Trophoblast cell (in vitro differentiated cells and primary cell): ENCODE results near the gene MFRP.

Source experiments
- DNase-seq, 2 donors: peaks; one replicate each; pipeline ENCODE4 v3.0.0-alpha.2; 2016
- H2AFZ ChIP-seq: 2 replicates; pipeline ENCODE4 v1.6.1; 2013; ENCODE audit warnings: low read length, moderate library complexity, mild to moderate bottlenecking; ENCODE audit not compliant: insufficient read depth, poor library complexity
- H2AK5ac ChIP-seq: 2 replicates; pipeline ENCODE4 v1.6.1; 2013; ENCODE audit warnings: mild to moderate bottlenecking, low read length
- H2BK120ac ChIP-seq: 2 replicates; pipeline ENCODE4 v1.6.1; 2013; ENCODE audit warnings: low read length, mild to moderate bottlenecking, moderate library complexity; ENCODE audit not compliant: insufficient read depth, poor library complexity
- H2BK12ac ChIP-seq: 2 replicates; pipeline ENCODE4 v1.6.1; 2013; ENCODE audit warnings: mild to moderate bottlenecking, low read length, moderate library complexity
- H2BK5ac ChIP-seq: 2 replicates; pipeline ENCODE4 v1.6.1; 2013; ENCODE audit warnings: low read length, low read depth, moderate library complexity, mild to moderate bottlenecking; ENCODE audit not compliant: poor library complexity
- H3K14ac ChIP-seq: 2 replicates; pipeline ENCODE4 v1.6.1; 2013; ENCODE audit warnings: mild to moderate bottlenecking, low read length
- H3K18ac ChIP-seq: 2 replicates; pipeline ENCODE4 v1.6.1; 2013; ENCODE audit warnings: mild to moderate bottlenecking, low read length
- H3K23ac ChIP-seq: 2 replicates; pipeline ENCODE4 v1.6.1; 2013; ENCODE audit warnings: low read length
- H3K27ac ChIP-seq: 2 replicates; pipeline ENCODE4 v1.5.1; 2013; ENCODE audit warnings: low read depth, mild to moderate bottlenecking, inconsistent platforms, low read length, moderate library complexity
- H3K27me3 ChIP-seq: 2 replicates; pipeline ENCODE4 v1.6.1; 2013; ENCODE audit warnings: inconsistent platforms, mild to moderate bottlenecking, low read length, moderate library complexity; ENCODE audit not compliant: insufficient read depth
- H3K36me3 ChIP-seq, 2 experiments: 1 replicate in 1 of 2; 2 replicates in 1 of 2; pipeline ENCODE4 v1.6.1; 2013; ENCODE audit warnings: low read length in 2 of 2, mild to moderate bottlenecking in 2 of 2, moderate library complexity in 1 of 2; ENCODE audit not compliant: insufficient read depth in 2 of 2, control insufficient read depth in 1 of 2
- H3K4ac ChIP-seq: 2 replicates; pipeline ENCODE4 v1.6.1; 2013; ENCODE audit warnings: low read depth, mild to moderate bottlenecking, low read length, moderate library complexity
- H3K4me1 ChIP-seq, 2 experiments: 1 replicate in 1 of 2; 2 replicates in 1 of 2; pipeline ENCODE4 v1.6.1; 2013; ENCODE audit warnings: low read length in 2 of 2, mild to moderate bottlenecking in 2 of 2, moderate library complexity in 1 of 2; ENCODE audit not compliant: insufficient read depth in 2 of 2, control insufficient read depth in 1 of 2
- H3K4me2 ChIP-seq: 2 replicates; pipeline ENCODE4 v1.6.1; 2013; ENCODE audit warnings: inconsistent platforms, mild to moderate bottlenecking, low read length, moderate library complexity
- H3K4me3 ChIP-seq: 2 replicates; pipeline ENCODE4 v1.5.1; 2013; ENCODE audit warnings: mild to moderate bottlenecking, low read depth, low read length, inconsistent platforms
- H3K79me1 ChIP-seq: one replicate; pipeline ENCODE4 v1.6.1; 2013; ENCODE audit warnings: low read length
- H3K79me2 ChIP-seq: 2 replicates; pipeline ENCODE4 v1.6.1; 2013; ENCODE audit warnings: low read length, mild to moderate bottlenecking; ENCODE audit not compliant: control insufficient read depth, insufficient read depth, poor library complexity
- H3K9ac ChIP-seq: 2 replicates; pipeline ENCODE4 v1.6.1; 2013; ENCODE audit warnings: mild to moderate bottlenecking, low read length
- H3K9me3 ChIP-seq: 2 replicates; pipeline ENCODE4 v1.6.1; 2013; ENCODE audit warnings: low read depth, mild to moderate bottlenecking, control low read depth, inconsistent platforms, low read length; ENCODE audit not compliant: insufficient read depth
- H4K12ac ChIP-seq: 2 replicates; pipeline ENCODE4 v1.6.1; 2013; ENCODE audit warnings: low read depth, mild to moderate bottlenecking, low read length, moderate library complexity
- H4K8ac ChIP-seq: 2 replicates; pipeline ENCODE4 v1.6.1; 2013; ENCODE audit warnings: low read depth, mild to moderate bottlenecking, low read length, moderate library complexity
- H4K91ac ChIP-seq: one replicate; pipeline ENCODE4 v1.6.1; 2013; ENCODE audit warnings: low read depth, mild to moderate bottlenecking, low read length, moderate library complexity
- WGBS: extraction: QIAGEN DNeasy Blood & Tissue Kit; methylation state at CpG from one replicate; pipeline ENCODE4 v1.1.7; 2013; ENCODE audit warnings: missing lambda C conversion rate; ENCODE audit not compliant: insufficient read length, insufficient coverage; ENCODE audit errors: extremely low coverage; 5-methylcytosine and 5-hydroxymethylcytosine counted together

The MFRP gene

DNA sequence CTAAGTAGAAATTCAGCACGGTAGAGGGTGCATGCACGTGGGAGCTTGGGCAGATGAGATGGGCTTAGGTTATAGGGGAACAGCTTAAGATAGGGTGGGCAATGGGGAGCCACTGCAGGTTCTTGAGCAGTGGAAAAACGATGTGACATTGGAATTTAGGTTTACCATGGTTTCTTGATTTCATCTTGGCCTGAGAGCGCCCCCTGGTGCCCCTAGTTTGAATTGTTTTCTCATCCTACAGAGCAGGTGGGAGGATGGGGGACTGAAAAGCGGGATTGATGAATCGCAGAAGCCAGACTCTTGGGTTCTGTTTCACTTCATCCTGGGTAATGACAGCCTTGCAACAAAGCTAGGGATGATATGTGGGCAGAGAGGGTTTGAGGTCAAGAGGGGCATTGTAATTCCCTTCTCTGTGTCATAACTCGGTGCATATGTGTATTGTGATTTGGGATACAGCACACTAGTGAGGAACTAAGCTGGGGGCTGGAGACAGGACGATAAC, 22.9 kb downstream of the MFRP start:
- Histone ChIP-seq H3K4ac (no peak overlapping the region), H3K9ac (no peak overlapping the region), H3K4me3 (no peak overlapping the region), H3K79me2 (peaks cover 4% of the 10 kb centered on the region), H3K18ac (no peak overlapping the region), H3K27me3 (no peaks in the 10 kb centered on the region), H3K27ac (no peak overlapping the region), H2BK12ac (peak overlapping the region; percentile 18), H4K12ac (no peak overlapping the region), H3K4me2 (no peak overlapping the region), H3K14ac (no peak overlapping the region), H3K9me3 (no peaks in the 10 kb centered on the region), H2BK120ac (no peak overlapping the region), H2BK5ac (no peak overlapping the region), H2AFZ (no peak overlapping the region), H3K4me1 (peaks cover 26 to 27% of the 10 kb centered on the region in 2 experiments), H3K23ac (no peak overlapping the region), H2AK5ac (no peak overlapping the region), H4K91ac (no peak overlapping the region), H4K8ac (no peak overlapping the region), H3K79me1 (peaks cover 27% of the 10 kb centered on the region), H3K36me3 (no peaks in the 10 kb centered on the region)
- no CpG with 5 or more reads among the region's 8 CpGs for WGBS
- peak; percentile 68 to 92 for DNase-seq

DNA sequence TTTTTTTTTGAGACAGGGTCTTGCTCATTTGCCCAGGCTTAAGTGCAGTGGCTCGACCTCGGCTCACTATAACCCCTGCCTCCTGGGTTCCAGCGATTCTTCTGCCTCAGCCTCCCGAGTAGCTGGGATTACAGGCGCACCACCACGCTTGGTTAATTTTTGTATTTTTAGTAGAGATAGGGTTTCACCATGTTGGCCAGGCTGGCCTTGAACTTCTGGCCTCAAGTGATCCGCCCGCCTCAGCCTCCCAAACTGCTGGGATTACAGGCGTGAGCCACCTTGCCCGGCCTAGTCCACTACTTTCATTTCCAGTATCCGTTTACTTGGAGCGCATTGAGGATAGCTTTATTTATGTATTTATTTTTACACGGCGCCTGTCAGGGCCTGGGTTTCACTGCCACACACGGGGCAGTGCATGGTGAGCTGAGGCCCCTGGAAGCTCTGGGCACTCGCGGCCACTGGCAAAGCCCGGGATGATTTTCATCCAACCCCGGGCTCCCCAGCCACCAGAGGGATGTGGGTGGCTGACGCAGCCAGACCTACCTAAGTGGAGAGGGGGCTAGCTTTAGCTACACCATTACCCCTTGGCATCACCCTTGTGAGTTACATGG, 23.5 kb downstream of the MFRP start:
- H4K8ac ChIP-seq = no peak overlapping the region
- no CpG with 5 or more reads among the region's 20 CpGs for WGBS
- H3K23ac ChIP-seq = no peak overlapping the region
- H3K14ac ChIP-seq = no peak overlapping the region
- H3K4me1 ChIP-seq = peaks cover 31 to 32% of the 10 kb centered on the region in 2 experiments
- H2BK5ac ChIP-seq = no peak overlapping the region
- no peaks in the 10 kb centered on the region for H3K27me3 ChIP-seq
- peaks cover 4% of the 10 kb centered on the region for H3K79me2 ChIP-seq
- no peak overlapping the region for H3K4ac ChIP-seq
- H3K36me3 ChIP-seq = no peaks in the 10 kb centered on the region
- H2BK12ac ChIP-seq = peak overlapping the region; percentile 18
- no peak overlapping the region for H3K27ac ChIP-seq
- H3K79me1 ChIP-seq = peaks cover 33% of the 10 kb centered on the region
- no peak overlapping the region for H2AK5ac ChIP-seq
- no peak overlapping the region for H4K12ac ChIP-seq
- H3K9ac ChIP-seq = no peak overlapping the region
- H4K91ac ChIP-seq = no peak overlapping the region
- no peak overlapping the region for H2BK120ac ChIP-seq
- H3K9me3 ChIP-seq = no peaks in the 10 kb centered on the region
- H3K18ac ChIP-seq = no peak overlapping the region
- no peak for DNase-seq
- no peak overlapping the region for H2AFZ ChIP-seq
- H3K4me3 ChIP-seq = no peak overlapping the region
- H3K4me2 ChIP-seq = no peak overlapping the region

DNA sequence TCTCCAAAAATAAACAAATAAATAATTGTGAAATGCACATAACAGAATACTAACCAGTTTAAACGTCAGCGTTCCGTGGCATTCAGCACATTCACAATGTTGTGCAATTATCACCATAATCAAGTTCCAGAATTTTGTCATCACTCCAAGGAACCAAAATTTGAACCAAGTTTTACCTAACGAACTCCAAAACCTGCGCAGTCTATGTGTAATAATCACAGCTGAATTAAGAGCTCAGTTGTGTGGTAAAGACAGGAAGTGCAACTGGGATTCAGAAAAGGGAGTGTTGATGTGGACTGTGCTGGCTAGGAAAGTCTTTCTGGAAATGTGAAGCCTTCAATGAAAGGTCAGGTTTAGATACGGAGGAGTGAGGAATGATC, 24.2 kb downstream of the MFRP start:
- Histone ChIP-seq H3K9me3 (no peaks in the 10 kb centered on the region), H2AFZ (no peak overlapping the region), H3K4me2 (no peak overlapping the region), H3K18ac (no peak overlapping the region), H3K23ac (no peak overlapping the region), H3K4me3 (no peak overlapping the region), H2BK12ac (no peak overlapping the region), H3K27me3 (no peaks in the 10 kb centered on the region), H3K79me1 (peaks cover 39% of the 10 kb centered on the region), H2BK120ac (no peak overlapping the region), H4K8ac (no peak overlapping the region), H2AK5ac (no peak overlapping the region), H2BK5ac (no peak overlapping the region), H3K9ac (no peak overlapping the region), H4K12ac (no peak overlapping the region), H3K79me2 (peaks cover 4% of the 10 kb centered on the region), H3K14ac (no peak overlapping the region), H4K91ac (no peak overlapping the region), H3K27ac (no peak overlapping the region), H3K4ac (no peak overlapping the region), H3K4me1 (peaks cover 38% of the 10 kb centered on the region in 2 experiments), H3K36me3 (no peaks in the 10 kb centered on the region)
- whole genome bisulfite sequencing = no CpG with 5 or more reads among the region's 6 CpGs
- peak in 1 of 2 donors; percentile 61 for DNase-seq

DNA sequence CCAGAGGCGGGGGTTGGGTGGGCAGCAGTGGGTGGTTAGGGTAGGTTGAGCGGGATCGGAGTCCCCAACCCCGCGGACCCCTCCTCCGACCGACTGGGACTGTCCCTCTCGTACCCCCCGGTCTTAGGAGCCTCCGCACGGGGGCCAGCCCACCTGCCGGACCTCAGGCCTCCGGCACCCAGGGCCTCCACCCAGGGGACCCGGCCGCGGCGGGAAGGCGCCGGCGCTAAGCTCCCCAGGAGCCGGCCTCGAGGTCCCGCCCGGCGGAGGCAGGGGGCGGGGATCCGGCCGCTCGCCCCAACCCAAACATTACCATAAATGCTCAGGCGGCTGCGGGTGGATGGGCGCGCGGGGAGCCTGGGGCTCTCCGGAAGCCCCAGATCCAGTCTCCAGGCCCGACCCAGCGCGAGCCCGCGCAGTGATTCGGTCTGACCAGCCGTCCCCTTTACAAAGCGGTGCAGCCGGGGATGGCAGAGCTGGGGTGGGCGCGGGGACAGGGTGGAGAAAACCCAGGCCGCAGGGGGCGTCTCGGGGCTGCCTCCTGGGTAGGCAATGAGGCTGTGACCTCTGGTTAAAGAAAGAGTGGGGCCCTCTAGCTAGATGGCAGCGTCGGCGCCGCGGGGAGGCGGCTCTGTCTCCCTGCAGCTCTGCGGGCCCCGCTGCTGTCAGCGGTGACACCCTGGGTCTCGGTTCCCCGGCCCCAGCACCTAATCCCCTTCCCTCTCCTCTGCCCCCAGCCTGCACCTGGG, 25.6 kb downstream of the MFRP start:
- peak overlapping the region; percentile 83 for H4K8ac ChIP-seq
- peak overlapping the region; percentile 94 for H4K12ac ChIP-seq
- H2BK5ac ChIP-seq = peak overlapping the region; percentile 86
- DNase-seq = peak in 1 of 2 donors; percentile 34
- H3K27ac ChIP-seq = peak overlapping the region; percentile 69
- WGBS = no CpG with 5 or more reads among the region's 60 CpGs
- H3K27me3 ChIP-seq = peaks cover 4% of the 10 kb centered on the region
- H2AFZ ChIP-seq = peak overlapping the region; percentile 75
- peak overlapping the region; percentile 93 for H3K14ac ChIP-seq
- peak overlapping the region; percentile 93 for H3K18ac ChIP-seq
- H3K9ac ChIP-seq = peak overlapping the region; percentile 28
- peak overlapping the region; percentile 78 for H3K4ac ChIP-seq
- H3K4me2 ChIP-seq = peak overlapping the region; percentile 68
- H2BK12ac ChIP-seq = peak overlapping the region; percentile 63
- peaks cover 47% of the 10 kb centered on the region in 2 experiments for H3K4me1 ChIP-seq
- H3K23ac ChIP-seq = no peak overlapping the region
- no peaks in the 10 kb centered on the region for H3K9me3 ChIP-seq
- H3K79me1 ChIP-seq = peaks cover 46% of the 10 kb centered on the region
- no peaks in the 10 kb centered on the region for H3K36me3 ChIP-seq
- peak overlapping the region; percentile 91 for H4K91ac ChIP-seq
- H2BK120ac ChIP-seq = peak overlapping the region; percentile 93
- peak overlapping the region; percentile 84 for H2AK5ac ChIP-seq
- peak overlapping the region; percentile 55 for H3K4me3 ChIP-seq
- peaks cover 5% of the 10 kb centered on the region for H3K79me2 ChIP-seq
